Effector CD4-positive, alpha-beta T cell (primary cell): Measurements from ENCODE around the gene PRDM16.

Experiments
- DNase-seq: peaks from one replicate; pipeline ENCODE4 v3.0.0-alpha.2; 2020

PRDM16 gene

GRCh38 chr1:3070644-3071564 is 1.9 kb downstream of the PRDM16 start:
- no peak for DNase-seq

- DNase-seq = no peak
These were observed 2.8 kb downstream of the PRDM16 start for GRCh38 chr1:3071565-3072390.

GRCh38 chr1:3072391-3073185 is 3.6 kb downstream of the PRDM16 start:
- no peak for DNase-seq

GRCh38 chr1:3073186-3073488 is 4.1 kb downstream of the PRDM16 start:
- no peak for DNase-seq

GRCh38 chr1:3073489-3074296 is 4.7 kb downstream of the PRDM16 start:
- no peak for DNase-seq

GRCh38 chr1:3074297-3074741 is 5.3 kb downstream of the PRDM16 start:
- DNase-seq = no peak

- no peak for DNase-seq
These were observed 5.8 kb downstream of the PRDM16 start for GRCh38 chr1:3074800-3075199.

GRCh38 chr1:3075666-3076362 is 6.8 kb downstream of the PRDM16 start:
- DNase-seq = no peak

GRCh38 chr1:3076363-3076740 is 7.3 kb downstream of the PRDM16 start:
- DNase-seq = no peak

GRCh38 chr1:3077081-3077480 is 8.1 kb downstream of the PRDM16 start:
- no peak for DNase-seq

- DNase-seq = no peak
These were observed 8.6 kb downstream of the PRDM16 start for GRCh38 chr1:3077561-3077960.

- DNase-seq = no peak
These were observed 9.4 kb downstream of the PRDM16 start for GRCh38 chr1:3078430-3078861.

GRCh38 chr1:3078871-3079270 is 9.9 kb downstream of the PRDM16 start:
- no peak for DNase-seq

GRCh38 chr1:3079381-3080052 is 10.5 kb downstream of the PRDM16 start:
- no peak for DNase-seq

GRCh38 chr1:3080053-3080955 is 11.3 kb downstream of the PRDM16 start:
- no peak for DNase-seq

- no peak for DNase-seq
These were observed 12.2 kb downstream of the PRDM16 start for GRCh38 chr1:3081171-3081683.

- DNase-seq = no peak
These were observed 13.0 kb downstream of the PRDM16 start for GRCh38 chr1:3082051-3082450.

GRCh38 chr1:3082571-3083516 is 13.8 kb downstream of the PRDM16 start:
- no peak for DNase-seq
